Adrenal gland (tissue), 12 donors: ENCODE data around the gene CALM3. TPM values are rescaled to one million over a fixed set of nuclear protein-coding genes. Genes with fewer than 3 reads are reported as not detected.

Source experiments
- DNase-seq, 7 donors: peaks; one replicate each; pipeline ENCODE4 v3.0.0-alpha.2; 2019 to 2020
- H3K27ac ChIP-seq, 5 donors: fragments of 200-600 bp; sonication (generic) in 4 of 5; 1 replicate in 3 of 5; 2 replicates in 2 of 5; pipeline versions ENCODE4 v1.5.1 to v1.8.0; 2016 to 2020; ENCODE audit warnings: mild to moderate bottlenecking in 1 of 5
- H3K27me3 ChIP-seq: fragments of 200-600 bp; 2 replicates; pipeline ENCODE4 v1.8.0; 2021
- H3K36me3 ChIP-seq, 2 donors: fragments of 200-600 bp; replicated peaks in 1 of 2; 1 replicate in 1 of 2; 2 replicates in 1 of 2; pipeline versions ENCODE4 v1.5.1 to v1.8.0; 2018 to 2022
- H3K4me1 ChIP-seq, 2 donors: fragments of 200-600 bp; replicated peaks in 1 of 2; 1 replicate in 1 of 2; 2 replicates in 1 of 2; pipeline versions ENCODE4 v1.5.1 to v1.8.0; 2018 to 2021
- H3K4me3 ChIP-seq, 4 donors: fragments of 200-600 bp; sonication (generic) in 3 of 4; one replicate each; pipeline ENCODE4 v1.5.1; 2016 to 2018
- H3K9me3 ChIP-seq, 3 donors: fragments of 200-600 bp; sonication (generic) in 1 of 3; replicated peaks in 1 of 3; 1 replicate in 2 of 3; 2 replicates in 1 of 3; pipeline versions ENCODE4 v1.5.1 to v1.8.0; 2016 to 2021
- CTCF ChIP-seq, 6 experiments: fragments of 450-650 bp in 4 of 6; fragments of 200-600 bp in 2 of 6; sonication (generic) in 1 of 6; IDR thresholded peaks; 1 replicate in 5 of 6; 2 replicates in 1 of 6; pipeline versions ENCODE4 v1.5.1 to v1.8.0; 2016 to 2021; ENCODE audit warnings: antibody characterized with exemption in 6 of 6, mild to moderate bottlenecking in 2 of 6, moderate library complexity in 1 of 6
- POLR2A ChIP-seq, 2 donors: fragments of 450-650 bp; IDR thresholded peaks; one replicate each; pipeline ENCODE4 v1.6.1; 2017; ENCODE audit warnings: antibody characterized with exemption in 2 of 2, mild to moderate bottlenecking in 2 of 2, moderate library complexity in 1 of 2
- WGBS, 4 donors: extraction: QIAGEN DNeasy Blood & Tissue Kit in 2 of 4; methylation state at CpG; one replicate each; pipeline versions ENCODE4 v1.1.5 to v1.1.7; 2013 to 2017; 5-methylcytosine and 5-hydroxymethylcytosine counted together
- intact Hi-C, 2 donors: fragments of 100-400 bp; cut with DNase I; formaldehyde crosslinking; loops; one replicate each; pipeline versions ENCODE4 v1.14.1 to v1.15.0; 2022 to 2023
- polyA plus RNA-seq, 3 donors: library from polyadenylated mRNA; stranded (reverse); fragments of 200-250 nt in 2 of 3; fragments of 350-450 nt in 1 of 3; fragmentation: Illumina TruSeq in 1 of 3; extraction: RNeasy Lipid Tissue Mini Kit (QIAGEN cat#74804) in 1 of 3; gene quantifications; one replicate each; pipeline ENCODE4 v1.2.3, GENCODE V29; 2013 to 2014
- total RNA-seq, 9 donors: library from RNA; depleted of rRNA in 4 of 9; stranded (reverse); fragments of >200 nt in 4 of 9; fragments of 120-200 nt in 1 of 9; fragmentation: NEBNext Ultra II Directional in 1 of 9; extraction: Animal tissue kit (Norgen Biotek cat#: 25700) in 1 of 9; gene quantifications; one replicate each; pipeline versions ENCODE4 v1.1.0 to v1.2.4, GENCODE V29; 2013 to 2023
- donor health status: healthy with polysubstance abuse.
- donor health status: Bipolar disorder and iron deficiency.
- donor health status: DM: yes; HTN: yes; CAD: no.
- donor health status: DM: no; HTN: no; CAD: no.
- donor health status: DM: no; HTN: no; CAD: no.
- donor health status: DM: yes; HTN: yes; CAD: no.

Gene CALM3
- total and polyA plus RNA-seq, 12 donors, result 177 to 579 (median 278) TPM

GRCh38 chr19:46571495-46571894 is 29.6 kb upstream of the CALM3 start:
- intact Hi-C loops, result no loop called here
- 60 to 74% (median 62%) methylated on average over 5 of the region's 5 CpGs for WGBS, 4 donors

GRCh38 chr19:46573679-46574498 is 27.2 kb upstream of the CALM3 start:
- 74 to 81% (median 78%) methylated on average over 8 of the region's 8 CpGs for WGBS, 4 donors
- TF ChIP-seq CTCF (IDR thresholded peaks at IDR 0.05) (no peak), POLR2A (IDR thresholded peaks at IDR 0.05) (no peak)
- Histone ChIP-seq H3K27me3 (no peaks in the 10 kb centered on the region), H3K27ac (no peak overlapping the region), H3K4me1 (no peaks in the 10 kb centered on the region), H3K9me3 (no peaks in the 10 kb centered on the region), H3K4me3 (no peak overlapping the region), H3K36me3 (no peaks in the 10 kb centered on the region)
- peak in 1 of 7 donors; percentile 23 for DNase-seq
- intact Hi-C loops, result no loop called here

More at GRCh38 chr19:46571495-46571894, 29.6 kb upstream of the CALM3 start:
- H3K4me1 ChIP-seq, result no peaks in the 10 kb centered on the region
- DNase-seq, result peak in 1 of 7 donors; percentile 39
- no peak overlapping the region for H3K4me3 ChIP-seq
- H3K9me3 ChIP-seq, result no peaks in the 10 kb centered on the region
- no peaks in the 10 kb centered on the region for H3K27me3 ChIP-seq
- H3K36me3 ChIP-seq, result no peaks in the 10 kb centered on the region
- peak in 1 of 6 experiments; percentile 10 for TF ChIP-seq CTCF (IDR thresholded peaks at IDR 0.05)
- TF ChIP-seq POLR2A (IDR thresholded peaks at IDR 0.05), result no peak
- H3K27ac ChIP-seq, result no peak overlapping the region

GRCh38 chr19:46574533-46574932 is 26.6 kb upstream of the CALM3 start:
- Histone ChIP-seq H3K36me3 (no peaks in the 10 kb centered on the region), H3K9me3 (no peaks in the 10 kb centered on the region), H3K4me3 (no peak overlapping the region), H3K4me1 (no peaks in the 10 kb centered on the region), H3K27ac (no peak overlapping the region), H3K27me3 (no peaks in the 10 kb centered on the region)
- DNase-seq, result peak in 1 of 7 donors; percentile 23
- TF ChIP-seq CTCF (IDR thresholded peaks at IDR 0.05) (no peak), POLR2A (IDR thresholded peaks at IDR 0.05) (no peak)
- 74 to 92% (median 77%) methylated on average over 8 to 11 of the region's 11 CpGs for WGBS, 4 donors
- intact Hi-C loops, result no loop called here

- no peaks in the 10 kb centered on the region for H3K36me3 ChIP-seq
- H3K27ac ChIP-seq, result no peak overlapping the region
- H3K4me3 ChIP-seq, result no peak overlapping the region
- no peaks in the 10 kb centered on the region for H3K4me1 ChIP-seq
- no peaks in the 10 kb centered on the region for H3K9me3 ChIP-seq
- 93 to 100% (median 95%) methylated on average over 4 of the region's 4 CpGs for WGBS, 4 donors
- H3K27me3 ChIP-seq, result no peaks in the 10 kb centered on the region
- peak in 1 of 7 donors; percentile 33 for DNase-seq
- TF ChIP-seq POLR2A (IDR thresholded peaks at IDR 0.05) (no peak), CTCF (IDR thresholded peaks at IDR 0.05) (no peak)
- intact Hi-C loops, result no loop called here
Measured at GRCh38 chr19:46578450-46578849, 22.7 kb upstream of the CALM3 start.
